Tibial nerve (tissue), 3 donors: ENCODE measurements around the gene FMOD.
"Not testable (repeated sequence)": the region's sequence is repeated elsewhere in the genome, so short reads cannot be mapped to it uniquely, and the experiment has no call there.

Experiments used
- POLR2A ChIP-seq, 2 donors: fragments of 450-650 bp; IDR thresholded peaks; one replicate each; pipeline ENCODE4 v1.6.1; 2017; ENCODE audit warnings: antibody characterized with exemption in 2 of 2, mild to moderate bottlenecking in 2 of 2, moderate library complexity in 2 of 2
- TF ChIP-seq, protein P1 (sequence below), 5 experiments: fragments of 200-600 bp in 3 of 5; fragments of 450-650 bp in 2 of 5; sonication (generic) in 3 of 5; IDR thresholded peaks; one replicate each; pipeline ENCODE4 v1.5.1; 2016 to 2019; ENCODE audit warnings: antibody characterized with exemption in 5 of 5, mild to moderate bottlenecking in 3 of 5, moderate library complexity in 2 of 5

DNA sequence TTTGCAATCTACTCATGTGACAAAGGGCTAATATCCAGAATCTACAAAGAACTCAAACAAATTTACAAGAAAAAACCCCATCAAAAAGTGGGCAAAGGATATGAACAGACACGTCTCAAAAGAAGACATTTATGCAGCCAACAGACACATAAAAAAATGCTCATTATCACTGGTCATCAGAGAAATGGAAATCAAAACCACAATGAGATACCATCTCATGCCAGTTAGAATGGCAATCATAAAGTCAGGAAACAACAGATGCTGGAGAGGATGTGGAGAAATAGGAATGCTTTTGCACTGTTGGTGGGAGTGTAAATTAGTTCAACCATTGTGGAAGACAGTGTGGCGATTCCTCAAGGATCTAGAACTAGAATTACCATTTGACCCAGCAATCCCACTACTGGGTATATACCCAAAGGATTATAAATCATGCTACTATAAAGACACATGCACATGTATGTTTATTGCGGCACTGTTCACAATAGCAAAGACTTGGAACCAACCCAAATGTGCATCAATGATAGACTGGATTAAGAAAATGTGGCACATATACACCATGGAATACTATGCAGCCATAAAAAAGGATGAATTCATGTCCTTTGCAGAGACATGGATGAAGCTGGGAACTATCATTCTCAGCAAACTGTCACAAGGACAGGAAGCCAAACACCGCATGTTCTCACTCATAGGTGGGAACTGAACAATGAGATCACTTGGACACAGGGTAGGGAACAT is 36.7 kb downstream of the FMOD start:
- TF ChIP-seq, protein P1, sequence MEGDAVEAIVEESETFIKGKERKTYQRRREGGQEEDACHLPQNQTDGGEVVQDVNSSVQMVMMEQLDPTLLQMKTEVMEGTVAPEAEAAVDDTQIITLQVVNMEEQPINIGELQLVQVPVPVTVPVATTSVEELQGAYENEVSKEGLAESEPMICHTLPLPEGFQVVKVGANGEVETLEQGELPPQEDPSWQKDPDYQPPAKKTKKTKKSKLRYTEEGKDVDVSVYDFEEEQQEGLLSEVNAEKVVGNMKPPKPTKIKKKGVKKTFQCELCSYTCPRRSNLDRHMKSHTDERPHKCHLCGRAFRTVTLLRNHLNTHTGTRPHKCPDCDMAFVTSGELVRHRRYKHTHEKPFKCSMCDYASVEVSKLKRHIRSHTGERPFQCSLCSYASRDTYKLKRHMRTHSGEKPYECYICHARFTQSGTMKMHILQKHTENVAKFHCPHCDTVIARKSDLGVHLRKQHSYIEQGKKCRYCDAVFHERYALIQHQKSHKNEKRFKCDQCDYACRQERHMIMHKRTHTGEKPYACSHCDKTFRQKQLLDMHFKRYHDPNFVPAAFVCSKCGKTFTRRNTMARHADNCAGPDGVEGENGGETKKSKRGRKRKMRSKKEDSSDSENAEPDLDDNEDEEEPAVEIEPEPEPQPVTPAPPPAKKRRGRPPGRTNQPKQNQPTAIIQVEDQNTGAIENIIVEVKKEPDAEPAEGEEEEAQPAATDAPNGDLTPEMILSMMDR (IDR thresholded peaks at IDR 0.05), result not testable (repeated sequence)
- TF ChIP-seq POLR2A (IDR thresholded peaks at IDR 0.05), result not testable (repeated sequence)
